HG02981 (cell line): ENCODE results near the gene DDA1.
"Not testable (repeated sequence)": the region's sequence is repeated elsewhere in the genome, so short reads cannot be mapped to it uniquely, and the experiment has no call there.

Source experiments
- ATAC-seq: cut with Tn5 transposase; IDR thresholded peaks from one replicate; pipeline ENCODE4 v1.9.1; 2021; ENCODE audit warnings: mild to moderate bottlenecking, moderate library complexity; ENCODE audit not compliant: unreplicated experiment

DDA1 gene

DNA sequence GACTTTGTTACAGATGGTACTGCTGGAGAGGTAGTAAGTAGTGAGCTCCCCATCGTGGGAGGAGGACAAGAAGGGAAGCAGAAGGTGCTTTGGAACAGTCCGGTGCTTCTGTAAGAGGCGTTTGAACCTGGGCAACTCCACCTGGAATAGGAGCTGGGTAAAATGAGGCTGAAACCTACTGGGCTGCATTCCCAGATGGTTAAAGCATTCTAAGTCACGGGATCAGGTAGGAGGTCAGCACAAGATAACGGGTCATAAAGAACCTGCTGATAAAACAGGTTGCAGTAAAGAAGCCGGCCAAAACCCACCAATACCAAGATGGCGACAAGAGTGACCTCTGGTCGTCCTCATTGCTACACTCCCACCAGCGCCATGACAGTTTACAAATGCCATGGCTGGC is 22.6 kb upstream of the DDA1 start:
- no peak for ATAC-seq

DNA sequence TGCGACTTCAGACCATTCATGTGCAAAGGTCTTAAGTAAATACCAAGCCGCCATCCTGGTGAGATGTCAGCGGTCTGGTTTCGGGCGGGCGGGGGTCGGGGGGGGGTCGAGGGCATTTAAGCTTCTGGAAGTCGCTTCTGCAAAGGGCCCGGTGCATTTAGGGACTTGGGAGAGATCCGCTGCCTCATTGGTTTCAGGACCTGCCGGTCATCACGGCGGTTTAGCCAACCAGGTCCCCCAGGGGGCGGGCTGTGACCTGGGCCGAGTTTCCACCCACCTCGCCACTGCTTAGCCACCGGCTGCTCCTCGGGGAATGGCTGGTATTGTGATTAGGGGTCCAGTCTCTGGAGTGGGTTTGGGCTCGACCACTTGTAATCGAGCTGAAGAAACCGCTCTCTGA is 19.9 kb upstream of the DDA1 start:
- ATAC-seq: no peak

DNA sequence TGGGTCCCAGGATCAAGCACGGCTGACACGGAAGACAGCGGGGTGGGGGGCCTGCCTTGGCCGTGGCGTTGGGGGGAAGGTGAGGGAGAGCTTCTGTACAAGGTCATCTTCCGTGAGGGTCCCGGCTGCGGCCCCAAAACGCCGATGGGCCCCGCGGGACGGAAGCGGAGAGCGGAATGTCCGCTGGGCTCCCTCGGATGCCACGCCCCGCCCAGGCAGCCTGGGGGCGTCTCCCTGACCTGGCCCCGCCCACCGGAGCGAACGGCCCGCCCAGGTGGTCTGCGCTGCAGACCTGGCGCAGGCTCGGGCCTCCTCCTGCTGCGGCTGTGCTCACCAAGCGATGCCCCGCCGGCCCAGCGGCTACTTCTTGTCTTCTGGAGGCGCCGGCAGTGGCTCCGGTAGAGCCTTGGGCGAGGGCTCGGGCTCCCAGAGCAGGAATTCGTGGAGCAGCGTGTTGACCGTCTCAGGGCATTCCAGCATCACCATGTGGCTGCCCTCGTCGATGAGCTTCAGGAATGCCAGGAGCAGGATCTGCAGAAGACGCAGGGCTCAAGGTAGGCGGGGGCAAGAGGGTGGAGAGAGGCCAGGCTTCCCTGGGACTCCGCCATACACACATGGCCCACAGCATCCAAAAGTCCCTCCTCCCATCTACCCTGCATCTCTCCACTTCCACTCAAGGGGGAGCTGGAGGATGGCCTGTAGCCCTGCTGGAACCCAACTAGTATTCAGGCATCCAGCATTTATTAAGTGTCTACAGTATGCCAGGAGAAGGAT is 16.9 kb upstream of the DDA1 start:
- peak; percentile 73 for ATAC-seq

DNA sequence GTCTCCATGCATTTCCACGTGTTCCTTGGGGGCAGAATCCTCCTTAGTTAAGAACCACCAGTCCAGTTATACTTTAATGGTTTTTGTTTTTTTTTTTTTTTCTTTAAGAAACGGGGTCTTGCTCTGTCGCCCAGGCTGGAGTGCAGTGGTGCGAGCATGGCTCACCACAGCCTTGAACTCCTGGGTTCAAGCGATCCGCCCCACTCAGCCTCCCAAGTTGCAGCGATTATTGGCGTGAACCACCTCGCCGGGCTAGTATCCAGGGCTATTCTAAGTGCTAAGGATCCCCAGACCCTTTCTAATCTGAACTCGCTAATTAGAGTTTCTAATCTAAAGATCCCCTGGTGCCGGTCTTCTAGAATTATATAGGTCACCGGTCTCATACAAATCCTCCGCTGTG is 15.8 kb upstream of the DDA1 start:
- ATAC-seq: no peak

DNA sequence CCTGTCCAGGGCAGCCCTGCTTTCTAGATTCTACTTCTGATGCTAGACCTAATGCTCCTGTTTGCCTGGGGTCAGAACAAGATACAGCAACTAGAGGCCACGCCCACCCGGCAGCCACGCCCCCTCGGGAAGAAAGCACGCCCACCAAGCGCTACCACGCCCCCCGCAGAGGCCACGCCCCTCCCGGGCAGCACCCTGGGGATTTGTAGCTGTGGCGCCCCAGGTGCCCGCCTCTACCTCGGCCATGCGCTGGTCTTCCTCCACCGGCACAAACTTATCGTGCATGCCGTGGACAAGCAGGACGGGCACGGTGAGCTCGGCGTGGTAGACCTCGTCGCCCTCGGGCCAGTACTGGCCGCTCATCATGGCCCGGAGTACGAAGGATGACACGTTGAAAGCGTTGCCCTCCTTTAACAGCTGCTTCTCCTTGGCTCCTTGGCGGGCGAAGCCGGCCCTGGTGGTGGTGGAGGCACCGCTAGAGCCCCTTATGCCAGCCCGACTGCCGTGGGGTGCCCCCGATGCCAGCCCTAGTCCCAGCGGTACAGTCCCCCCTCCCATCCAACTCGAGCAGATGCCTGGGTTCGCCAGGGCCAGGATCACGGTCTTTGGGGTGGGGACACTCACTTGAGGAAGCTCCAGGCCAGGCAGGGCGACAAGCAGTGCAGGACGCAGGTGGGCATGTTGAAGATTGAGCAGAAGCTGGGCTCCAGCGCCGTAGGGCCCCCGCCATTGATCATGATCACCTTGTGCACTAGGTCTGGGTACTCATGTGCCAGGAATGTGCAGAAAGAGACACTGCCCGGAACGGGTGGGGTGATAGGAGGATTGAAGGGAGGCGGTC is 15.1 kb upstream of the DDA1 start:
- ATAC-seq: no peak

DNA sequence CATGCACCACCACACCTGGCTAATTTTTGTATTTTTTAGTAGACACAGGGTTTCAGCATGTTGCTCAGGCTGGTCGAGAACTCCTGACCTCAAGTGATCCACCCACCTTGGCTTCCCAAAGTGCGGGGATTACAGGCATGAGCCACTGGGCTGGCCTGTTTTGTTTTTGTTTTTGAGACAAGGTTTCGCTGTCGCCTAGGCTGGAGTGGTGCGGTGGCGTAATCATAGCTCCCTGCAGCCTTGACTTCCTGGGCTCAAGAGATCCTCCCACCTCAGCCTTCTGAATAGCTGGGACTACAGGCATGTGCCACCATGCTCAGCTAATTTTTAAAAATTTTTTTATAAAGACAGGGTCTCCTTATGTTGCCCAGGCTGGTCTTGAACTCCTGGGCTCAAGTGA is 13.8 kb upstream of the DDA1 start:
- not testable (repeated sequence) for ATAC-seq

DNA sequence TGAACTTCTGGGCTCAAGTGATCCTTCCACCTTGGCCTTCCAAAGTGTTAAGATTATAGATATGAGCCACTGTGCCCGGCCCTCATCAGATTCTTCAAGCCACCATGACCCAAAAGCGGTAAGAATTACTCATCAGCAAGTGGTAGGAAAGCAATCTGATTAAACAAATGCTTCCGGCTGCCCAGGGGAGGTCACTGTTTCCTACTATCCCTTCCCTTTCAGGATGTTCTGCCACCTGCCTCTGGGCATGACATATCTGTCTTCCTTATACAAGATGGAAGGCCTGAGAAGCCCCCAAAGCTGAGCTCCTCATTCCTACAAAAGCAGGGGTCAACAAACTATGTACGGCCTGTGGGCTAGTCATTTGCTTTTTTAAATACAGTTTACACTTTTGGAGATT is 13.1 kb upstream of the DDA1 start:
- ATAC-seq: no peak

DNA sequence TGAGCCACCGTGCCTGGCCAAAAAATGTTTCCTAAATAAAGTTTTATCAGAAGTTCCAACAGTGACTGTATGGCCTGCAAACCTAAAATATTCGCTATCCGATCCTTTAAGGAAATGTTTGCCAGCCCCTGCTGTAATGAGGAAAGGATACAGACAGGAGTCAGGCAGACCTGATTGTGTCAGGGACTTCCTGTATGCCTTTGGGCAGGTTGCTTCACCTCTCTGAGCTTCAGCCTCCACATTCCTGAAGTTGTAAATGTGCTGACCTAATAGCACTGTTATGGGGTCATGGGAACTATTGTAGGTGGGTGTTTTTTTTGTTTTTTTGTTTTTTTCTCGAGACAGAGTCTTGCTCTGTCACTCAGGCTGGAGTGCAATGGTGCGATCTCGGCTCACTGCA is 12.4 kb upstream of the DDA1 start:
- no peak for ATAC-seq

DNA sequence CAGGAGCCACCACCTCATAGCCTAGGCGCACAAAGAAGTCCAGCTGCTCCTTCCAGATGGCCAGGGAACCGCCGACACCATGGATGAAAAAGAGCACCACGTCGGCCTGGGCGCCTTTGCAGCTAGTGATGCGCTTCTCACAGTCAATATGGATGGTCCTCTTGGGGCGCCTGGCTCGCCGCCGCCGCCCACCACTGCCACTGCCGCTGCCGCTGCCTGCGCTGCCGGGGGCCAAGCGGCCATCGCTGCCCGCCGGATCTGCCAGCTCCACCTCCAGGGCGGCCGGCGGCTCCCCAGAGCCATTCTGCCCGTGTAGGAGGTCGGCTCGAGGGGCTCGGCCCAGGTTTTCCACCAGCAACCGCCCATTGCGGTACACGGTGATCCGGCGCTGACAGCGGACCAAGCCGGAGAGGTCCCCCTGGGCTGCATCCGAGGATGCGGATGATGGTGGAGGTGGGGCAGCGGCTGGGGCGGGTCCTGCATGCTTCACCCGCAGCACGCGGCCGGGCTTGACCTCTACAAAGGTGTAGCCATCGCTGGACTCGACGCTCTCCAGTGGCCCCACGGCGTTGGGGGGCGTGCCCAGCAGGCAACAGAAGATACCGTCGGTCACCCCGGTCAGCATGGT is 8.3 kb upstream of the DDA1 start:
- no peak for ATAC-seq

DNA sequence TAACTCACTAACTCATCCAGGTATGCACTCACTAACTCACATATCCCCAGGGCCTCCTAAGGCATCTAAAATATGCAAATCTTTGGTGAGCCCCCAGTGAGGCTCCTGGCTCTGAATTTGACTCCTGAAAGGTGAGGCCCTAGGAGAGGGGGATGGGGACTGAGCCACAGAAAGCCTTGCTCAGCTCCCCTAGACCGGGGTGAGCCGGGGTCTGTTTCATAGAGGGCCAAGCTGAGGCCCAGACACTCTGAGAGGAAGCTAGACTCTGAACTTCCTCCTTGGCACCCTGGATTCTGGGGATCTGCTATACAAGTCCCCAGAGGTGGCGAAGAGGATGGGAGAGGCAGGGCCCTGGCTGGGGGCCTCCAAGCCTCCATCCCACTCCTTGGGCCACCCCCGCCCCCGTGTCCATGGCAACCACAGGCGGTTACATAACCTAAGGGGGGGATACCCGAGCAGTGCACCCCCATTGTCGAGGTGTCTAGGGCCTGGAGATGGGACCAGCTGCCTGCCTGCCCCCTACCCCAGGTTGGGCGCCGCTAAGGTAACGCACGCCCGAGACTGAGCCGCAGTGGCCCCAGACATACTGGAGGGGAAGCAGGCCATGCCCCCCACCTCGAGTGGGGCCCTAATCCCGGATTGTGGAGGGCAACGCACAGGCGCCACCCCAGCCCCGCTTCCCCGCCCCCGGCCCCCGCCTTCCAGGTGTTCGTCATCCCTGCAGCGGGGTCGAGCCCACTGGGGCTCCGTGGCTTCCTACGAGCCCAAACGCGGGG is 6.8 kb upstream of the DDA1 start:
- no peak for ATAC-seq

DNA sequence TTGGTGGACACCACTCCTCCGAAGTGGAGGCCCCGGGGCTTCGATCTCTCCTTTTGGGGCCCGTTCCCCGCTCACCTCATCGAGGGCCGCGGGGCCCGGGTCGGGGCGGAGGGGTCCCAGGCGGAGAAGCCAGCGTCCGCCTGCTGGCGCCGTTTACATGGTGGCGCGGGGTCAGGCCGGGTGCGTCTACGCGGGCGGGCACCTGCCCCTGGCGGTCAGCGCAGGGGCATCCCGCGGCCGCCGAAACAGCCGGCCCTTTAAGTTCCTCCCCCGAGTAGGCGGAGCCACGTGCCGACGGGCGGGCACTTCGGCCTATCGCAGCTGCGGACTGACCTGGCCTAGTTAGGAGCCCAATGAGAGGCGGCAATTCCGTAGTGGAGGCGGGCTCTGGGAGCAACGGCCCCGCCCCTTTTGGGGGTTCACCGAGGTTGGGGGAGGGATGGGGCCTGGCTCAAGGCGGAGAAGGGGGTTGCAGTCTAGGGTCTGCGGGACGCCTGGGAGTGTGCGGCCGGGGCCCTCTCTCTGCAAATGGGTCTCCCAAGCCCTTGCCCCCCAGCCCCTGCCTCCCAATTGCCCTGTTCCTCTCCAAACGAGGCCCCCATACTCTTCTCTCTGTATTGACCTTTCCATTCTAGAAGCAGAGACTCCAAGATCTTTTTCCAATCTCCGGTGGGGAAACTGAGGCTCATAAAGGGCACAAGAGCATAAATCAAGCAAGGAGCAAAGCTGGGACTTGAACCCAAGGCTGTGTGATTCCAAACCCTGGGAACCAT is 6.0 kb upstream of the DDA1 start, which contains the start of gene ABHD8:
ABHD8 (minus strand) TSS at position 259 of the 773 bp plus-strand sequence. CDS start 1,809 bp downstream, outside the sequence.
- peak; percentile 51 for ATAC-seq

DNA sequence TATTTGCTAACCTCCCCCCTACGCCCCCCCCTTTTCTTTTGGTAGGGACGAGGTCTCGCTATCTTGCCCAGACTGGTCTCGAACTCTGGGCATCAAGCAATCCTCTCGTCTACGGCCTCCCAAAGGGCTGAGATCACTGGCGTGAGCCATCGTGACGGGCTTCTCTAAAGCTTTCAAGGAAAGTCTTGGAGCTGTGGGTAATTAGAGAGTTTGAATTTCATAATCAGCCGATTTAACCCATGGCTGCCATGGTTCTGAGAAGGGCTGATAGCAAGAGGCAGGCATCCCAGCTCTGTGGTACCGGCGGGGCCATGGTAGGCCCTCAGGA is 5.5 kb upstream of the DDA1 start:
- ATAC-seq: no peak

DNA sequence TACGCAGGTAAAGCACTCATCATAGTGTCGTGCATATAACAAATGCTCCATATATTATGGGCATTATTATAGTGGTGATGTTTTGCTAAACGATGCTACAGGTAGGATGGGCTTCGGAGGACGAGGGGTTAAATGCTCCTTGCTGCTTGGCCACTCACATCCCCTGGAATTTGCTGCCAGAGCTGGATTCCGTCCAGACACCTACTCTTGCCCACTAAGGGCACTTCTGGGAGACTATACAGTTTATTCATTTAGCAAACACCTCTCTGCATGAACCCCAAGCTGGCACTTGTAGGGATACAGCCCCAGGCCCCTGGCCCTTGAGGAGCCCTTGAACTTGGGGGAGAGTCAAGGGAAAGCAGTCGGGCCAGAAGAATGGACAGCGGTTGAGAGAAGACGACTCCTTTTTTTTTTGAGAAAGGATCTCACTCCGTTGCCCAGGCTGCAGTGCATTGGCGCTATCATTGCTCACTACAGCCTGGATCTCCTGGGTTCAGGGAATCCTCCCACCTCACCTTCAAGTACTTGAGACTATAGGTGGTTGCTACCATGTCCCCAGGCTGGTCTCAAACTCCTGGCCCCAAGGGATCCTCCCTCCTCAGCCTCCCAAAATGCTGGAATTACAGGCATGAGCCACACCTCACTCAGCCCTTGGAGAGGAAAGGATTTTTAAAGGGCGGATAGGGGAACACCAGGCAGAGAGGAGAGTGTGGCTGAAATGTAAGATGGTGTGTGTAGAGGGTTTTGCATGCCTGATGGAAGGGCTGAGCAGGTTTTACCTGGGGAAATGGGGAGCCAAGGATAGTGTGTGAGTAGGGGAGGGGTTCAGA is 4.8 kb upstream of the DDA1 start:
- no peak for ATAC-seq

DNA sequence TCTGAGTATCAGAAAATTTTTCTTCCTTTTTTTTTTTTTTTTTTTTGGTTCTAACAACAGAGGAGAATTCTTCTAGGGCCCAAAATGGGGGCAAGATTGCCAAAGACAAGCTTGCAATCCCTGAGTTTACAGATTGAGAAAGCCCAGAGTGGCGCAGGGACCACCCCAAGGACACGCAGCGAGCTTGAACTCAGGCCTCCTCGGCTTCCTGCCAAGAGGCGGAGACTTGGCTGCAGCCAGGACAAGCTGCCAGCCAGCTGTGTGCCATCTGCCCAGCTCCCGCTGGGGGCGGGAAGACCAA is 4.2 kb upstream of the DDA1 start:
- no peak for ATAC-seq

DNA sequence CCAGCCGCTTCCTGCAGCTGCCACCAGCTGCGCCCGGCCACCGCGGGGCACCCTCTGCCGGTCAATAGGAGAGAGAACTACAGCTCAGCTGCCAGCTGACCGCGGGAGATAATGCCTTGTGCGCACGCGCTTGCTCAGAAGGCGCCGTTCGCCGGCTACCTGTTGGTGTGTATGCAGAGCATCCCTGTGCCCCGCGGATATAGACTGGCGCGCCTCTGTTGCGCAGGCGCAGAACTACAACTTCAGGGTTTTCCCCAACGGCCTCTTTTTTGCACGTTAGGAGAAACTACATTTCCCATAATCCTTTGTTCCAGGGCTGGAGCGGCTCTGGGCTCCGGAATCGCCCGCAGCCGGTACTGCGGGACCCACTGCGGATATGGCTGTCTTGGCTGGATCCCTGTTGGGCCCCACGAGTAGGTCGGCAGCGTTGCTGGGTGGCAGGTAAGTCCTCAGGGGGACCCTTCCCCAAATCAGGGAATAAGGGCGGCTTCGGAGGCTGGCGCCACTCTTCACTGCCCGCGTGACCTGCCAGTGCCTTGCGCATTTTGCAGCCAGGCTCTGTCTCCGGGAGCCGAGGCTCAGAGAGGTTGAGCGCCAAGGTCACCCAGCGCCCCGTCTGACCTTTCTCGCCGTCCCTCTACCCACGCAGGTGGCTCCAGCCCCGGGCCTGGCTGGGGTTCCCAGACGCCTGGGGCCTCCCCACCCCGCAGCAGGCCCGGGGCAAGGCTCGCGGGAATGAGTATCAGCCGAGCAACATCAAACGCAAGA is 3.7 kb upstream of the DDA1 start, which contains the start of gene MRPL34:
MRPL34 (plus strand) TSS at position 356 of the 768 bp plus-strand sequence; CDS start at position 377, 21 bp downstream.
- peak; percentile 70 for ATAC-seq

DNA sequence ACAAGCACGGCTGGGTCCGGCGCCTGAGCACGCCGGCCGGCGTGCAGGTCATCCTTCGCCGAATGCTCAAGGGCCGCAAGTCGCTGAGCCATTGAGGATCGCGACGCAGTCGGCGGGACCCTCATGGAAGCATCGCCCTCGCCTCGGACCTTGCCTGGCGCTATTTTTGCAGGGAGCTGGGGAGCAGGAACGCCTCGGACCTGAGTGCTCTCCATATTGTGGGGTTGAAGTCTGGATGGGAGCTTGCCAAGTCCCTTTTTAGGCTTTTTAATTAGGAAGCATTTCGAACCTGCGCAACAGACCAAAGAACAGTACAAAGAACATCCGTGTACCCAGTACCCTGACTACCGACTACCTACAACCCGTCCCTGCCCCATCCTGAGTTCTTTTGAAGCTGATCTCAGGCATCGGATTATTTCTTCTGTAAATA is 3.1 kb upstream of the DDA1 start:
- no peak for ATAC-seq

DNA sequence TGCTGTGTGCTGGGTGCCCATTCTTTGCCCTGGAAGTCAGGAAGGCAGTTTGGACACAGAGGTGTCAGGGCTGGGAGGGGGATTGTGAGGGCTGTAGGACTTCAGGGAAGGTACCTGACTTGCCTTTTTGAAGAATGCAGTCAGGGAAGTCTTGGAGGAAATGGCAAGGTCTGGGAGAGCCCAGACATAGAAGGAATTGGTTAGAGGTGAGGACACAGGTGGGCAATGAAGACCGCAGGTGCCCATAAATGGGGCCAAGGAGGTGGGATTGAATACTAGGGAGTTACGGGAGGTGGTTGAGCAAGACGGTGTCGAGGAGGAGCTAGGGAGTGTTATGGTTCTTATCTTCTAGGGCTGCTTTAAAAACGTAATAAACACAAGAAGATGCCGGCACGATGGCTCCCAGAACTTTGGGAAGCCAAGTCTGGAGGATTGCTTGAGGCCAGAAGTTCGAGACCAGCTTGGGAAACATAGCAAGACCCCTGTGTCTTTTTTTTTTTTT is 1.4 kb upstream of the DDA1 start:
- no peak for ATAC-seq

DNA sequence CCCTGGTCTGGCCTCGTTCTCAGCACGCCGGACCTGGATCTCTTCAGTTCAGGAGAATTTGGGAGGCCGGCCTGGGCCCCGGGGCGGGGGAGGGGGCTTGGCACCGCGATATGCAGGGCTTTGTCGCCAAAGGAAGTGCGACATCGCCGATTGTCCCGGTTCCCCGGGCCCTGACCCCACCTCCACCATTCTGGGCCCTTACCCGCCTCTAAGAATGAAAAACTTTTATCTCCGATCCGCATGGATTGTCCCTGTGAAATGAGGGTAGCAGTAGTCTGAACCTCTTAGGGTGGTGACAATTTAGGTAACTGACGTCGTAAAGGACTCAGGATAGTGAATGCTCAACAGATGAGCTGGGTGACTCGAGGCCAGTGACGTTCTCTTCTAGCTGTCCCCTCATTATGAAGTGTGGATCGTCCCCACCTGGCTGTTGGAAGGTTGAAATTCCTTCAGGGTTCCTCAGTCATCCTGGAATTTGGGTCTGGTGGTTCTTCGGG is 650 bp downstream of the DDA1 start:
- no peak for ATAC-seq
